GM12892 (cell line): ENCODE measurements around the gene CCDC57.

Source experiments
- DNase-seq: peaks from one replicate; pipeline ENCODE4 v3.0.0; 2011; ENCODE audit not compliant: insufficient read length
- FAIRE-seq: peaks from 2 replicates; lab custom pipeline; 2011; peaks lifted over from hg19 to GRCh38; lab: Jason Lieb, UNC
- POLR2A ChIP-seq: IDR thresholded peaks from 2 replicates; pipeline ENCODE4 v1.6.1; 2011; ENCODE audit warnings: low read depth, low read length, control low read depth
- POLR2AphosphoS5 ChIP-seq: IDR thresholded peaks from 2 replicates; pipeline ENCODE4 v1.6.1; 2011; ENCODE audit warnings: low read depth, low read length, control low read depth
- TAF1 ChIP-seq: IDR thresholded peaks from 2 replicates; pipeline ENCODE4 v1.6.1; 2011; ENCODE audit warnings: low read depth, mild to moderate bottlenecking, control low read depth, low read length, borderline replicate concordance

The CCDC57 gene

DNA sequence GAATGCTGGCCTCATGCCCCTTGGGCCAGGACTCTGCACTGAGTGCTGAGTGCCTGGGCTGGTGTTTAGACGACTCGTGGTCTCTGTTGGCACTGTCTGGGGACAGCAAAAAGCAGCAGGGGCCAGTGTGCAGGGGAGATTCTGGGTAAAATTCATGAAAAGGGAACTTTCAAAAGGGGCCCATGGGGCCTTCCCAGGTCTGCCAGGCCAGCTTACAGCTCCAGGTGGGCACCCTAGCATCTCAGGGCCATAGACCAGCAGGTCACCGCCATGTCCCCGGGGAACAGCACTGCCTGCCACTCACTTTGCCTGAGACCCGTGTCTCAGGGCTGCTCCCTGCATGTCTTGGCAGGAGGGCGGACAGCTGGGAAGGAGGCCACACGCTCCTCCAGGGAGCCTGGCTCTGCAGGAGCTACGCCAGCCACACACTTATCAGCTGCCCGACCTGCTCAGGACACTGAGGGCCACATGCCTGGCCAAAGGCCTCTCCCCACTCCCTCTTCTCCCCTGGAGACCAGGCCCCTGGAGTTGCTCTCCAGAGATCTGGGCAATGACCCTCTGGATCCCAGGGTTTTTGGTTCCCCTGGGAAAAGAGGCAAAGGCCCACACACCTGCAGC is 105.8 kb downstream of the CCDC57 start:
- peak; percentile 21 for FAIRE-seq
- TF ChIP-seq POLR2A = no peak
- TF ChIP-seq POLR2AphosphoS5 = no peak
- no peak for DNase-seq

DNA sequence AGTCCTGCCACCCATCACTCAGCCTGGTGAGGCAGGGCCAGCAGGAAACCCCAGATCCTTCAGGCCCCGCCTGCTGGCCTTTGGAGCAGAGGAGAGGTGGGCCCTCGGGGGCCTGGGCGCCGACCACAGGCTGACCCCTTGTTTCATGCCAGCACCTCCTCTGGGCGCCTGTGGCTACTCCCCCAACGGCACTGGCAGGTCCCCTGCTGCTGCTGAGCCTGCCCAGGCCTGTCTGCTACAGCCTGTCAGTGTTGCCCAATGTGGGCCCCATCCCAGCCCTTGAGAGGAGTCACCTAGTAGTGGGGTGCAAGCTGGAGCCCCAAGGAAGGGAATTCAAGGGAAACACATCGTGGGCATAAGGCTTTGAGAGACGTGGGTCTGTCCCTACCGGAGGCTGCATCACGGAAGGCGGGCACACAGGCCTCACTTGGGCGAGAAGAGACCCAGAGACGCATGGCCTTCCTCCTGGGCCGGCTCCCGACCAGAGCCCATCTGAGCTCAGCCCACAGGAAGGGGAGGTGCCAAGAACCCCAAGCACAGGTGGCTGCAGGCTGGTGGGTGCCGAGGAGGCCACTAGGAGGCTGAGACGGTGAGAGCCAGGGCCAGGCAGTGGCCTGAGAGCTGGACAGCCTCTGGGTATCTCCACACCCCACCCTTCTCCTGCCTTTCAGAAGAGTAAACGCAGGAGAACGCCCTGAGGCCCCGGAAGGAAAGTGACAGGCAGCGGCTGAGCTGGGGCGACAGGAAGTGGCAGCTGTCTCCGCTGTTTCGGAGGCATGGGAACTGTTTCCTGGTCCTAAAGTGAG is 106.6 kb downstream of the CCDC57 start:
- DNase-seq (peak; percentile 96), FAIRE-seq (peak; percentile 99)
- TF ChIP-seq POLR2AphosphoS5 (peak; percentile 81), POLR2A (peak; percentile 91), TAF1 (peak; percentile 59; the same call in 1 of the 2 replicates)

DNA sequence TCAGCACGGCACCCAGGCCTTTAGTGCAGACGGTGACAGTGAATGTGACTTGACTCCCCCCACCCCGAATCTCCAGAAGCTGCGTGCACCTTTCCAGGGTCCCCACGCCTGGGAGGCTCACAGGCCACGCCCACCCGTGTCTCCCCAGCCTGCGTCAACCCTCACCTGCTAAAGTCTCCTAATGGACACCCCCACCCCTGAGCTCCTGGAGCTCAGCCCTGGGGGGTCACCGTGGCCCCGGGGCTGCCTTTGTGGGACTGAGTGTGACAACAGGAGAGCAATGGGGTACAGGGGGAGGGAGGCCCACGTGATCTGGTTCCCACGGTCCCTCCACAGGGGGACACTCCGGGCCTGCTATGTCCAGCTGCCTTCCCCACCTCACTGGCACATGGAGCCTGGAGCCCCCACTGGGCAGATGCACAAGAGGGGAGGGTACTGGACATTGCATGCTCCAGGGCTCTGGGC is 107.2 kb downstream of the CCDC57 start:
- no peak for DNase-seq
- TF ChIP-seq TAF1 (no peak), POLR2AphosphoS5 (no peak), POLR2A (no peak)
- no peak for FAIRE-seq

DNA sequence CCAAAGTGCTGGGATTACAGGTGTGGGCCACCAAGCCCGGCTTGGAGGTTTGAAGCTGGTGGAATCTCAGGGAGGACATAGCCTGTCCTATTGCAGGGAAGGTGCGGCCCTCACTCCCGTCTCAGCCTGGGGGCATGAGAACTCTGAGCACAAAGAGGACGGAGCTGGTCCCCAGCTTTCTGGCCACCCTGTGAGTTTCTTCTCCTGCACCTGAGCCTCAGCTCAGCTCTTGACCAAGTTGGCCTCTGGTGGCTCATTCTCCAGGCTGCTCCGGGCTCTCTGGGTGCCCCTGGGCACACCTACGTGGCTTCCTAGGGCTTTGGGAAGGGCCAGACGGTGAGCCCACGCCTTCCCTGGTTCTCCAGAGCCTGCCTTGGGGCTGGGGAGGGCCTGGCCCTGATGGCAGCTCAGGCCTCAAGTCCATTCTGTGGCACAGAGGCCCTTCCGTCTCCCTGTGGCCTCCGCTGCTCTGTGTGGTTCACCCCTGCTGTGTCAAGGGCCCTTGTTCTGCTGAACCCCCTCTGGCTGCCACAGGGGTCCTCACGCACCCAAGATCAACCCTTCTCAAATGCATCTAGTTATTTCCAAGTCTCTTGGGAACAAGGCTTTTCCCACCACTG is 107.7 kb downstream of the CCDC57 start:
- DNase-seq = no peak
- FAIRE-seq = no peak
- TF ChIP-seq TAF1 (no peak), POLR2A (no peak), POLR2AphosphoS5 (no peak)

DNA sequence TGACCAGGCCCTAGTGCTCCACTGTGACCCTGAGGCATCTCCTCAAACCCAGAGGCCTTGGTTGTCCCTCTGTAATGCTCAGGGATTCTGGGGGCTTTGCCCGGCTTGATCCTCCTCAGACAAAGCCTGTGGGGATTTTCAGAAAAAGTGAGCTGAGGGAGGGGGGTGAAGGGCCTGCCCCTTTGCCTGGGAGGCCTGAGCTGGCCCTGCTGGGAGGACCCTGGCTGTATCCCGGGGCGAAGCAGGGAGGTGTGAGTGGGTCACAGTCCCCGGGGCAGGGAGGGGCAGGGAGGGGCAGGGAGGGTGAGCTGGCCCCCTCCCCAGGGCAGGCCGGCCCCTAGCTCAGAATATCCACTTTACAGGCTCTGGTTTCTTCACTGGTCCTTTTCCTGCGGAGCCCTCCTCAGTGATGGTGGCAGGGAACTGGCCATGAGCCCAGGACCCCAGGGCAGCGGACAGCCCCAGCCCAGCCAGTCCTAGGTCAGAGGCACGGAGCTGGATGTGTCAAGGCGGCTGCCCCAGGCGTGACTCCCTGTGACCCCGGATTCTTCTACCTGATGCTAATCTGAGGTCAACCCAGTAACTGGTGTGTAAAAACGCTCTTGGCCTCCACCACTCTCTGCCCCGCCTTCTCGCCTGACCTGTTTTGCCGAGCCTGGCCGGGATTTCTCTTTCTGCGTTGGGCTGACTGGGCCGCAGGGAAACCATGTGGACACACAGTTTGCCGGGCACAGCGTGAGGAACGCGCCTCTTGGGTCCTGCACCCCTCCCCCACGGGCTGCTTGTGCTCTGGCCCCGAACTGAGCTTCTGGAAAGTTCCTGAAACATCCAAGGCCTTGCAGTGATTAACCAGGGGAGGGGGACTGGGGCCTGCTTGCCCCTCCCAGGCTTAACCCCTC is 108.8 kb downstream of the CCDC57 start:
- TF ChIP-seq TAF1 = no peak
- no peak for TF ChIP-seq POLR2AphosphoS5
- no peak for TF ChIP-seq POLR2A

DNA sequence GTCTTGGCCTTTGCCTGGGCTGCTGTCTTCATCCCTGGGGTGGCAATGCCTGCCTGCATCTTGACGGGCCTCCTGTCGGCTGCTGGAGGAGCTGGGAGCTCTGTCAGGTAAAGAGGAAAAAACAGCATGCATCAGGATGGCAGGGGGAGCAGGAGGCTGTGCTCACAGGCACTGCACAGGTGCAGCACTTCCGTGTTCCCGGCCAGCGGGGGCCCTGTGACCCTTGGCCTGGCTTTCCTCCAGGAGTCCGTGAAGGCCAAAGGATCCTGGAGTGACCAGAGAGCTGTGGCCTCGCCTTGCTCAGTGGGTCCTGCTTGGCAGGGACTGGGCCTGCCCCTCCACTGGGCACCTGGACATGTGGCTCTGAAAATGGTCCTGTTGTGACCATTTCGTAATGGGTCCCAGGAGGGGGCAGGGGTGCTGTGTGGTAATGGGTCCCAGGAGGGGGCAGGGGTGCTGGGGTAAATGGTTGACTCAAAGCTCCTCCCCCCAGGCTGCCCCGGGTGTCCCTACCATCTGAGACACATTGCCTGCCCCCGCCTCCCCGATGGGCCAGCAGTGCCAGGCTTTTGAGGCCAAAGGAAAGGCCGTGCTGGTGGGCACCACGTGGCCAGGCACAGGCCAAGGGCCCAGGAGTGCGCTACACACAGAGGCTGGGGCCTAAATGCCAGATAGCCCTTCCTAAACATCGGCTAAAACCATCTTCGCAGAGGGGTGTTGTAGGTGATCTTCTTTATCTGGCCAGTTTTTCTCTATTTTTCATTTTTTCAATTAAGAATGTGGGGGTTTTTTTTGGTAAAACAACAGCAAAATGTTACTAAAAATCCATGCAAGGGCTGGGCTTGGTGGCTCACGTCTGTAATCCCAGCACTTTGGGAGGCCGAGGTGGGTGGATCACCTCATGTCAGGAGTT is 110.6 kb downstream of the CCDC57 start:
- DNase-seq (no peak), FAIRE-seq (no peak)
- TF ChIP-seq POLR2AphosphoS5 (no peak), POLR2A (no peak)

More for the DNA sequence above, 108.8 kb downstream of the CCDC57 start:
- FAIRE-seq (no peak), DNase-seq (no peak)

DNA sequence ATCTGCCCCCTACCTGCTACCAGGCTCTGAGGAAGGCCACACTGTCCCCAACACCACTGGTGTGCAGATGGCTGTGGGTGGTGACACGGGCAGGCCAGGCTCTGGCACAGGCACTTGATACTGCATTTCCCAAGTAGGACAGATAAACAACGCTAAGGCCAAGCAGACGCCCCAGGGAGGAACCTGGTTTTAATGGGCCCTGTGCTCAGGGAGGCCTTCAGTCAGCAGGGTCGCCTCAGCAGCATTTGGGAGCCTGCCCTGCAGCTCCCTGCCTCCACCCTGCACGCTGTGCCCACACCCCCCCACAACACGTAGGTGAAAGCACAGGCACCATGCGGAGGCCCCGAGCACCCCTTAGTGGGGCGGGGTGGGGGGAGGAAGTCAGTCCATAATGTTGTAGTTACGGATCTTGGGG is 111.3 kb downstream of the CCDC57 start:
- TF ChIP-seq POLR2A = no peak
- no peak for TF ChIP-seq TAF1
- TF ChIP-seq POLR2AphosphoS5 = no peak
- no peak for FAIRE-seq
- DNase-seq = no peak

DNA sequence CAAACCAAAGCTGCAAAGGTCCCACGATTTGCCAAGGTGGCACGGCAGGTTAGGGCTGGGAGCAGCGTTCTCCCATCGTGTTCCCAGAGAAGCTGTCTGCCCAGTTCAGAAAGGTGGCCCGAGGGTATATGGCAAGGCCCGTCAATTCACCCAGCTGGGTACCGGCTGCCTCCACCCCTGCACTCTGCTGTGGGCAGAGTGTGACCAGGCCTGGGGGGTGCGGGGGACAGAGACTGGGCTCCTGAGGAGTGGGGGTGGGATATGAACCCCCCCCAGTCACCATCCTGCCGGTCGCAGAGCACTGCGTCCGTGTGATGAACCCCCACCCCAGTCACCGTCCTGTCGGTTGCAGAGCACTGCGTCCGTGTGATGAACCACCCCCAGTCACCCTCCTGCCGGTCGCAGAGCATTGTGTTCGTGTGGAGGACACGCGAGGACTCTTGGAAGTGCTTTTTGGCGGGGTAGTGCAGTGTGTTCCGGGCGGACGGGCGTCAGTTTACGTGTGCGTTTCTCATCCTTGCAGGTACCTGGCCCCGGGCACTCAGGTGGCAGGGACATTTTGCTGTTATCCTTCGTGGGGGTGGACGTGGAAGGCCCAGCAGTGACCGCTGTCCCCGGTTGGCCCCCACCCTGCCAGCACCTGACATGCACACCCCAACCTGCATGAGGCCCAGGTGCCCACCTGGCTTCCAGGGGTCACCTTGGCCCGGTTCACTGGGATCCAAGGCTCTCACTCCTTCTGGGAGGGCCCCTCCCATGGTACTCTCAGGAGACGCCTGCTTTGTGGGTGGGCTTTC is 111.9 kb downstream of the CCDC57 start:
- no peak for DNase-seq
- TF ChIP-seq TAF1 (no peak), POLR2A (no peak; the same call in 1 of the 2 replicates), POLR2AphosphoS5 (no peak; the same call in 1 of the 2 replicates)
- no peak for FAIRE-seq

DNA sequence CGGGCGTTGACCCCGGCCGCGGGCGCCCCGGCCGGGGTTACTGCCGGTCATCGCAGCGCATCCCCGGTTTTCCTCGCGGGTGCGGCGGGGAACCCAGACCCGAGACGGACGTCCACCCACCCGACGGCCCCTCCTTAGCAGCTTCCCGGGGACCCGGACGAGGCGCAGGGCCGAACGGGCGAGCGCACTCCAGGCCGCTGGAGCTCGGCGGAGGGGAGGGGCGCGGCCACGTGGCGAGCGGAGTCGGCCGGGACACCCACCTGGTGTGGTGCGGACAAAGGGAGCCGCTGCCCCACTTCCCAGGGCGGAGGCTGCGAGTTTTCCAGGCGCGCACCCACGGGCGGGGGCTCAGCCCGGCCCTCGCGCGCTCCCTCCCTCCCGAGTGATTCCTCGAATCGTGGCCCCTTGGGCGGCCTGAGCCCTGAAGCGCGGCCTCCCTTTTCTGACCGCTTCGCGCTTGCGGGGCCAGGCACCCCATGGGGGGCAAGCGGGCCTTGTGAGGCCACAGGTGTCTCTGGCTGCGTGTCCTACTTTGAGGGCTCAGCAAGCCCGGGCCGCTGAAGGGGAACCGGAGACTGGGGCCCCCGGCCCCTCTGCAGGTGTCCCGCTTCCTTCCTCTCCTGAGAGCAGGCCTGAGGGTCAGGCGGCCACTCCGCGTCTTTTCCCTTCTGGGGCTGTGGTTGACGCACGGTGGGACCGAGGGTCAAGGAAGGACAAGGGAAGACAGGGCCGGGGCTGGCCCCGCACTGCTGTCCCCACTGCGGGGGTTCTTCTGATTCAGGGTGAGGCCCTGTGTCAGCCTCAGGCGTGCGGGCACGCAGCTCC is 113.5 kb downstream of the CCDC57 start:
- FAIRE-seq (peak; percentile 42), DNase-seq (no peak)
- TF ChIP-seq POLR2A (peak; percentile 69; the same call in 1 of the 2 replicates), TAF1 (no peak)
